GM19239 (cell line): ENCODE measurements around the gene PDCD4.

Experiments used
- DNase-seq: peaks from one replicate; pipeline ENCODE4 v3.0.0; 2011; ENCODE audit warnings: low spot score; ENCODE audit not compliant: insufficient read length
- FAIRE-seq: peaks from 2 replicates; lab custom pipeline; 2011; peaks lifted over from hg19 to GRCh38; lab: Jason Lieb, UNC

PDCD4 gene

GRCh38 chr10:110871298-110872084 lies at the start of gene PDCD4:
Gene PDCD4, plus strand, starts transcription at chr10:110871928. Its CDS starts 4,100 bp downstream, at chr10:110876028.
- peak; percentile 40 for DNase-seq
- FAIRE-seq = peak; percentile 95

GRCh38 chr10:110822035-110822711 lies 49.6 kb upstream of the PDCD4 start:
- FAIRE-seq (no peak), DNase-seq (no peak)

GRCh38 chr10:110822712-110823311 lies 48.9 kb upstream of the PDCD4 start:
- FAIRE-seq (no peak), DNase-seq (no peak)

GRCh38 chr10:110824152-110824441 lies 47.6 kb upstream of the PDCD4 start:
- no peak for FAIRE-seq
- DNase-seq = no peak

GRCh38 chr10:110824660-110825059 lies 47.1 kb upstream of the PDCD4 start:
- FAIRE-seq = no peak

GRCh38 chr10:110825508-110825907 lies 46.2 kb upstream of the PDCD4 start:
- DNase-seq = no peak
- FAIRE-seq = no peak

More at GRCh38 chr10:110824660-110825059, 47.1 kb upstream of the PDCD4 start:
- DNase-seq = no peak

GRCh38 chr10:110827410-110827809 lies 44.3 kb upstream of the PDCD4 start:
- no peak for FAIRE-seq
- no peak for DNase-seq

GRCh38 chr10:110827875-110828274 lies 43.9 kb upstream of the PDCD4 start:
- DNase-seq (no peak), FAIRE-seq (no peak)

GRCh38 chr10:110828525-110828924 lies 43.2 kb upstream of the PDCD4 start:
- DNase-seq (no peak), FAIRE-seq (no peak)

- no peak for DNase-seq
- FAIRE-seq = no peak
These were observed 41.9 kb upstream of the PDCD4 start for GRCh38 chr10:110829721-110830410.

- DNase-seq (no peak), FAIRE-seq (no peak)
These were observed 38.3 kb upstream of the PDCD4 start for GRCh38 chr10:110833234-110833940.

GRCh38 chr10:110833941-110834628 lies 37.6 kb upstream of the PDCD4 start:
- DNase-seq (no peak), FAIRE-seq (no peak)

GRCh38 chr10:110834629-110835301 lies 37.0 kb upstream of the PDCD4 start:
- FAIRE-seq (no peak), DNase-seq (no peak)

- no peak for FAIRE-seq
- DNase-seq = no peak
These were observed 35.9 kb upstream of the PDCD4 start for GRCh38 chr10:110835841-110836240.

GRCh38 chr10:110836706-110837105 lies 35.0 kb upstream of the PDCD4 start:
- DNase-seq (no peak), FAIRE-seq (no peak)

- no peak for DNase-seq
- FAIRE-seq = no peak
These were observed 34.1 kb upstream of the PDCD4 start for GRCh38 chr10:110837418-110838171.

GRCh38 chr10:110840225-110840922 lies 31.4 kb upstream of the PDCD4 start:
- FAIRE-seq = peak; percentile 80
- DNase-seq = no peak

GRCh38 chr10:110840923-110841428 lies 30.8 kb upstream of the PDCD4 start:
- peak; percentile 33 for FAIRE-seq
- no peak for DNase-seq
